ENCODE results near the gene CCDC186. TPM values are rescaled to one million over a fixed set of nuclear protein-coding genes. Genes with fewer than 3 reads are reported as not detected.
A peak's percentile ranks its signal among the peaks of the same experiment; 100 is the strongest.

Gene CCDC186
- total and polyA plus RNA-seq, 9 donors: 7.4 to 14.2 (median 11.3) TPM

DNA sequence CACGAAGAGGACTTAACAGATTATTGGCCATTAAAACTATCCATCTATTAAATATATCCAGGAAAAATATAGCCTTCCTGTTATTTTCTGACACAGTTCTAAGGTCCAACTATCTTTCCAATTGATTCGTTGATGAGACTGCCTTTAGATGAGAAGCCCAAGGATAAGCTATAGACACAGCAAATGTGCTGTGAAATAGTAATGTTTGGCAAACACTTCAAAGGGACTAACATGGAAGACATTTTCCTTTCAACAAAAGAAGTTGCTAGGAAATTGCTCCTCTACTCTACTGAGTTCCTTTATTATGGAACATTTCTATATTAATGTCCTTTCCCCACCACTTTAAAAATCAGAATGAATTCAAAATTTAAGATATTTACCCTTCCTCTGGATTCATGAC lies 38.5 kb downstream of the CCDC186 start:
- H3K9me3 ChIP-seq (replicated peaks; ENCODE audit: control insufficient read depth, low read depth, low read length): no peaks in the 10 kb centered on the region
- H3K27ac ChIP-seq (ENCODE audit: low read length): no peak overlapping the region
- H3K36me3 ChIP-seq (ENCODE audit: control insufficient read depth, insufficient read depth, low read length): peaks cover 12% of the 10 kb centered on the region
- H3K27me3 ChIP-seq (ENCODE audit: control insufficient read depth, insufficient read depth, low read length): no peaks in the 10 kb centered on the region
- H3K4me3 ChIP-seq (ENCODE audit: low read length): no peak overlapping the region
- no peak for DNase-seq
- no CpG with 5 or more reads among the region's 2 CpGs for WGBS (ENCODE audit: insufficient coverage)
- no peaks in the 10 kb centered on the region for H3K4me1 ChIP-seq (ENCODE audit: control insufficient read depth, insufficient read depth, low read length)

DNA sequence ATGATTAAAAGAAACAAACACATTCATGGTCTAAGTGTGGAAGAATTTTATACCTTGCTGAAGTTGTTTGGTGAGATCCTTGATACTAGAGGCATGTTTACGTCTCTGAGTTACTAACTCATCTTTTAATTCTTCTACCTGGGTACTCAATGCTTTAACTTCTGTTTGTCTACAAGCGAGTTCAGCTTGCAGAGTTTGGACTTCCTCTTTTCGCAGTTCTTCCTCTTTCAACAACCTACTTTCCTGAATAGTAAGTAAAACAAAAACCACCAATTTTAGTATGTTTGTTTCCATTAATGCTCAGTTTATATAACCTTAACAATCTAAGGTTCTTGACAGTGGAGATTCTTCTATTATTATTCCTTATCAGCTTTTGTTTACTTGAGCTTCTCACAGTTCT lies 42.9 kb downstream of the CCDC186 start:
- H3K36me3 ChIP-seq (ENCODE audit: control insufficient read depth, insufficient read depth, low read length): peaks cover 13% of the 10 kb centered on the region
- no peak overlapping the region for H3K4me3 ChIP-seq (ENCODE audit: low read length)
- WGBS (ENCODE audit: insufficient coverage): no CpG with 5 or more reads among the region's 3 CpGs

DNA sequence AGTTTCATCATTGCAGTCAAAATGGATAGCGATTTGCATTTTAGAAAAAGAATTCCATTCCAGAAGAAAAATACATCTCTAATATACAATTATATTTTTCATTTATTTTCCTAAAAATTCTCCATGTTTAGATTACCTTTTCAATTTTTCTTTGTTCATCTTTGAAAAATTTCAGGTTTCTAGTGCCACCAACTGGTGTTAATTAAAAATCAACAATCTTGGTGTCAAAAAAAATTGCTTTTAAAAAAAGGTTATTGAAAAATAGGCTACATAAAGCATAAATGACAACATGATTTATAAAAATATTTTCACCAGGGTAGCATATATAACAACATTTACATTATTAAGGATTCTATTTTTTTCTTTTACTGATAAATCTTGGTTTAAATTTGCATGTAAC lies 53.0 kb downstream of the CCDC186 start:
- H3K36me3 ChIP-seq (ENCODE audit: control insufficient read depth, insufficient read depth, low read length): peaks cover 6% of the 10 kb centered on the region
- no CpG with 5 or more reads among the region's 1 CpG for WGBS (ENCODE audit: insufficient coverage)
- no peak for DNase-seq

More for the DNA sequence above, 42.9 kb downstream of the CCDC186 start:
- peak; percentile 36 for DNase-seq
- H3K27me3 ChIP-seq (ENCODE audit: control insufficient read depth, insufficient read depth, low read length): no peaks in the 10 kb centered on the region
- no peak overlapping the region for H3K27ac ChIP-seq (ENCODE audit: low read length)
- no peaks in the 10 kb centered on the region for H3K9me3 ChIP-seq (replicated peaks; ENCODE audit: control insufficient read depth, low read depth, low read length)
- no peaks in the 10 kb centered on the region for H3K4me1 ChIP-seq (ENCODE audit: control insufficient read depth, insufficient read depth, low read length)

DNA sequence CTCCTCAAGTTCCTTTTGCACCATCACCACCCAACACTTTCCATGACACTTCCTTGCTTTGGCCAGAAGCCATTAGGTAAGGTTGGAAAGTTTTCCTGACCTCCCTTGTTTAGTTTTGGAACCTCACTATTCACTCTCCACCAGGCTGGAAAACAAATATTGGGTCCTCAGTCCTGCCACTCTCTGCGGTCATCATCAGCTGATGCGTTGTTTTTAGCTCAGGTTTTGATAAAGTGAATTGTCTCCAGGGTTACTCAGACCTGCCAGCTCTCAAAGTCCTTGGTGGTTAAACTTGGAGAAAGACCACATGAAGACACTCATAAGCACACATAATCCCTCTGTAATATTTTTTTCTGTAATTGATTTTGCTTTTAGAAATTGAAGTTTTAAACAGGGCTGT lies 55.5 kb downstream of the CCDC186 start:
- Histone ChIP-seq H3K36me3 (ENCODE audit: control insufficient read depth, insufficient read depth, low read length) (no peaks in the 10 kb centered on the region), H3K4me3 (ENCODE audit: low read length) (no peak overlapping the region)

More for the DNA sequence above, 53.0 kb downstream of the CCDC186 start:
- no peaks in the 10 kb centered on the region for H3K9me3 ChIP-seq (replicated peaks; ENCODE audit: control insufficient read depth, low read depth, low read length)
- H3K4me3 ChIP-seq (ENCODE audit: low read length): no peak overlapping the region
- no peak overlapping the region for H3K27ac ChIP-seq (ENCODE audit: low read length)
- no peaks in the 10 kb centered on the region for H3K27me3 ChIP-seq (ENCODE audit: control insufficient read depth, insufficient read depth, low read length)
- no peaks in the 10 kb centered on the region for H3K4me1 ChIP-seq (ENCODE audit: control insufficient read depth, insufficient read depth, low read length)

DNA sequence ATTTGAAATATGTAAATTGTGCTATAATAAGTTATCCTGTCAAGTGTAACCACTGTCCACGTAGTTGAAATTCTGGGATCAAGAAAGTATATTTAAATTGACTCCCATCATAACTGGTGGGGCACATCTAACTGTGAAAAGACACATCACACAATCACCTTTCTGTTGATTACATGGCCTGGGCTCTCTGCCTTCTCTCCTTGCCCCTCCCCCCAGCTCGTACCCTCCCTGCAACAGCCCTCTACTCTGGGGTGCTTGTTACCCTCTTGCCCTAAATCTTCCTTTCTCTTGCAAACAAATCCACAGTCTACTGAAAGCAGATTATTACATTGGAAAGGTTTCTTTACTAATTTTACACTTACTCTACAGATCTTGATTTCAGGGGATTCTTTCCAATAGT lies 56.3 kb downstream of the CCDC186 start:
- WGBS (ENCODE audit: insufficient coverage): 100% methylated on average over 1 of the region's 2 CpGs
- H3K27ac ChIP-seq (ENCODE audit: low read length): no peak overlapping the region
- no peaks in the 10 kb centered on the region for H3K9me3 ChIP-seq (replicated peaks; ENCODE audit: control insufficient read depth, low read depth, low read length)
- DNase-seq: no peak
- H3K4me3 ChIP-seq (ENCODE audit: low read length): no peak overlapping the region
- H3K4me1 ChIP-seq (ENCODE audit: control insufficient read depth, insufficient read depth, low read length): no peaks in the 10 kb centered on the region
- H3K36me3 ChIP-seq (ENCODE audit: control insufficient read depth, insufficient read depth, low read length): no peaks in the 10 kb centered on the region
- peaks cover 3% of the 10 kb centered on the region for H3K27me3 ChIP-seq (ENCODE audit: control insufficient read depth, insufficient read depth, low read length)

More for the DNA sequence above, 55.5 kb downstream of the CCDC186 start:
- Histone ChIP-seq H3K27me3 (ENCODE audit: control insufficient read depth, insufficient read depth, low read length) (peaks cover 3% of the 10 kb centered on the region), H3K27ac (ENCODE audit: low read length) (no peak overlapping the region), H3K4me1 (ENCODE audit: control insufficient read depth, insufficient read depth, low read length) (no peaks in the 10 kb centered on the region), H3K9me3 (replicated peaks; ENCODE audit: control insufficient read depth, low read depth, low read length) (no peaks in the 10 kb centered on the region)
- DNase-seq: no peak
- WGBS (ENCODE audit: insufficient coverage): no CpG with 5 or more reads among the region's 2 CpGs

DNA sequence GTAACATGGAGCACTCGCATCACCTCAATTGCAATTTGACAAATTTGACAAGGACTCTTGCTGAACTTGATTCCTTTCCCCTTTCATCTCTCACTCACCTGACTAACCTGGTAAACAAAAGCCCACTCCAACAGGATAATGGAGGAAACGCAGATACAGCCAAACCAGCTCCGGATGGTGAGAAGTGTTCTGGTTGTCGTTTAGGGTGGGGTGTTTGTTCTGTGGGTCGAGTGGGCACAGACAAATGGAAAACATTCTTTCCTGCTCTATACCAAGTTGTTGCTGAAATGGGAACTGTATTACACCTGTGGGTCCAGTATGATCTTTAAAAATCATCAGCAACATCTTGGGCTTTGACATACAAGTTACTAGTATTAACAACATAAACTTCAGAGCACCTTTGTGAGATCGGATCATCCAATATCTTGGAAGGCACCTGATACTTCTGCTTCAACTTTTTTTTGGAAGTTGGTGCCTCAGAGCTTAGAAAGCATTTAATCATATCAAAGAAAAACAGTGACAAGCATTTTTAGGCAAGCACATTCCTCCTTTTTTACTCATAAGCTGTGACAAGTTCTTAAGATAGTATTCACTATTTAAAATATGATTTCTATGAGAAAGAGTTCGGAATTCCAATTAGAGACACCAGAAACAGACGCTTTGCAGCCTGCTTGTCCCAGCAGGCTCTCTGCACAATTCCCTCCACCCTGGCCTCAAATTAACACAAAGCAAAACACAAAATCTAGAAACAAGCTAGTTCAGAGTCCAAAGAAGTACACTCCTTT lies 58.1 kb downstream of the CCDC186 start:
- Histone ChIP-seq H3K27ac (ENCODE audit: low read length) (no peak overlapping the region), H3K4me3 (ENCODE audit: low read length) (no peak overlapping the region), H3K36me3 (ENCODE audit: control insufficient read depth, insufficient read depth, low read length) (no peaks in the 10 kb centered on the region), H3K27me3 (ENCODE audit: control insufficient read depth, insufficient read depth, low read length) (peaks cover 3% of the 10 kb centered on the region), H3K9me3 (replicated peaks; ENCODE audit: control insufficient read depth, low read depth, low read length) (no peaks in the 10 kb centered on the region), H3K4me1 (ENCODE audit: control insufficient read depth, insufficient read depth, low read length) (no peaks in the 10 kb centered on the region)
- WGBS (ENCODE audit: insufficient coverage): 66% methylated on average over 2 of the region's 8 CpGs
- no peak for DNase-seq

DNA sequence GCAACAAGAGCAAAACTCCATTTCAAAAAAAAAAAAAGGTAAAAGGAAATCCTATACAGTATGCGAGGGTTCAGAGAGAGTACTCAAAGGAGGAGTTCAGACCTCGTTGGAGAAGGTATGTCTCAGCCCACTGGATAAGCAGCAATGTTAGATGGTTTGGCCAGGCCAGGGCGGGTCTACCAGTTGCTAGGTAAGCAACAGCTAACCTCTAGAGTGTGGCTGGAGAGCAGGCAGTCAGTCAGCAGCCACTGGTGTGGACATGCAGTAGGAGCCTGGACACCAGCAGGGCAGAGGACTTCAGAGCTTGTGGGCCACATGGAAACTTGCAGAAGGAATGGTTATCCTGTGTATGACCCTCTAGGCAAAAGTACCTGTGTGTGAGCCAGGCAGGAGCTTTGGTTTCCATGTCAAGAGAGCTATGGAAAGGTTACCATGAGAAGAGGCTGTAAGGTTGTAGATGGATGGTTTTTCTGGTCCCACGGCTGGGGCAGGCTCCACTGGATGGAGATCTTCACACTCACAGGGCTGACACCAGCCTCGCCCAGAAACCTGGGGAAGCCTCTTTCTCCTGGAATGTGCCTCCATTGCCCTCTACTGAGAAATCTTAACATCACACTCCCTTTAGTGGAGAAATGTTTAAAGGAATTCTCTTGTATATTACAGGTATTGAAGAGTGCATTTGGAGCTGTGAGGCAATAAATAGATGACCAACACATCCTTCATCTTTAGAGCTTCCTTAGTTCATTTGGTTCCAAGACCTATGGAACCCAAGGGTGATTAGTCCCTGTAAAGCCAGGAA lies 63.6 kb downstream of the CCDC186 start:
- peaks cover under 1% of the 10 kb centered on the region for H3K27me3 ChIP-seq (ENCODE audit: control insufficient read depth, insufficient read depth, low read length)
- H3K4me1 ChIP-seq (ENCODE audit: control insufficient read depth, insufficient read depth, low read length): no peaks in the 10 kb centered on the region
- 83% methylated on average over 3 of the region's 5 CpGs for WGBS (ENCODE audit: insufficient coverage)
- H3K9me3 ChIP-seq (replicated peaks; ENCODE audit: control insufficient read depth, low read depth, low read length): no peaks in the 10 kb centered on the region
- no peak overlapping the region for H3K4me3 ChIP-seq (ENCODE audit: low read length)
- H3K36me3 ChIP-seq (ENCODE audit: control insufficient read depth, insufficient read depth, low read length): no peaks in the 10 kb centered on the region
- no peak for DNase-seq
- H3K27ac ChIP-seq (ENCODE audit: low read length): no peak overlapping the region

DNA sequence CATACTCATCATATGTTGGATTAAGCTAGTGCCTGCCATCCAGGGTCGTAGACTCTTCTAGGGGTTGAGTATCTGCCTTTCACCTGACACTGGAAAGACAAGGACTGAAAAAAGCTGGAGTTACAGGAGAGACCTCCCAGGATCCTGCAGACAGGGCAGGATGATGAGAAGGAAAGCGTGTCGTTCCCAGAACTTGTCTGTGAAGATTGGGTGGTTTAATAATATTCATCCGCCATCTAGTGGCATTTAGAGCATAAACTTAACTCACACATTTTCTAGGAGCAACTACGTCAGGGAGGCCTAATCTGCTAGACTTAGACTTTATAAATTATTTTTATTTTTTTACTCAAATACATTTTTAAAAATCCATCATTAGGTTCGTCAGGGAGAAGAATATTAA lies 70.7 kb downstream of the CCDC186 start:
- DNase-seq: peak; percentile 84
- no peaks in the 10 kb centered on the region for H3K9me3 ChIP-seq (replicated peaks; ENCODE audit: control insufficient read depth, low read depth, low read length)
- peaks cover 9% of the 10 kb centered on the region for H3K4me1 ChIP-seq (ENCODE audit: control insufficient read depth, insufficient read depth, low read length)
- H3K36me3 ChIP-seq (ENCODE audit: control insufficient read depth, insufficient read depth, low read length): no peaks in the 10 kb centered on the region
- H3K27ac ChIP-seq (ENCODE audit: low read length): no peak overlapping the region
- WGBS (ENCODE audit: insufficient coverage): no CpG with 5 or more reads among the region's 6 CpGs
- H3K4me3 ChIP-seq (ENCODE audit: low read length): no peak overlapping the region
- H3K27me3 ChIP-seq (ENCODE audit: control insufficient read depth, insufficient read depth, low read length): peaks cover 23% of the 10 kb centered on the region

DNA sequence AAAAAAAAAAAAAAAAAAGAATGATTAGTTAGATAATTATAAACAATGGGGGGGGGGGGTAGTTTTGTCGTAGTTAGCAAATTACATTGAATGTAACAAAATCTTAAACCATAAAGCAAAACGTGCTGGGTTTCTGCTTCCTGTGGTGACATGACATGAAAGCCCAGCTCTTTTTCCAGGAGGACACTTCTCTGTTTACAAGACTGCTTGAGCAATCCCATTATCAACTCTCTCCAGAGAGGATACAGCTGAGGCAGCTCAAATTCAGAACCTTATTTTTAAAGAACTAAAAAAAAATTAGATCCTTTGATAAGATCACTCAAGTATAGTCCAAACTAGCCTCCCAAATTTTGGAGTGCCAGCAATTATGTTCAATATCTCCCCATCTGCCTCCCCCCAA lies 71.7 kb downstream of the CCDC186 start:
- H3K36me3 ChIP-seq (ENCODE audit: control insufficient read depth, insufficient read depth, low read length): no peaks in the 10 kb centered on the region
- H3K4me3 ChIP-seq (ENCODE audit: low read length): no peak overlapping the region
- H3K27ac ChIP-seq (ENCODE audit: low read length): no peak overlapping the region
- peaks cover 9% of the 10 kb centered on the region for H3K4me1 ChIP-seq (ENCODE audit: control insufficient read depth, insufficient read depth, low read length)
- H3K9me3 ChIP-seq (replicated peaks; ENCODE audit: control insufficient read depth, low read depth, low read length): no peaks in the 10 kb centered on the region
- peaks cover 23% of the 10 kb centered on the region for H3K27me3 ChIP-seq (ENCODE audit: control insufficient read depth, insufficient read depth, low read length)
- DNase-seq: peak; percentile 51
- WGBS (ENCODE audit: insufficient coverage): no CpG with 5 or more reads among the region's 2 CpGs
